Panc1 (cell line): ENCODE measurements around the gene PCBP2. TPM values are rescaled to one million over a fixed set of nuclear protein-coding genes. Genes with fewer than 3 reads are reported as not detected.
"Not testable (repeated sequence)": the region's sequence is repeated elsewhere in the genome, so short reads cannot be mapped to it uniquely, and the experiment has no call there.

Experiments used
- ATAC-seq: fragments of 200-7000 bp; cut with Tn5 transposase; 2 replicates; pipeline ENCODE4 v1.9.1; 2020; ENCODE audit warnings: mild to moderate bottlenecking, moderate library complexity
- BruUV-seq: library from RNA; stranded (reverse); fragments of 400-500 nt; replicated peaks from 2 replicates; lab custom pipeline; 2021; lab: Mats Ljungman, UMichigan
- CTCF ChIA-PET: fragments of 300-600 bp; sonication (Branson Sonifier 250); formaldehyde crosslinking; loops from one replicate; lab custom pipeline; 2022; ENCODE audit warnings: antibody characterized with exemption; lab: Charles Lee
- POLR2A ChIA-PET: fragments of 300-600 bp; sonication (Branson Sonifier 250); formaldehyde crosslinking; loops from one replicate; lab custom pipeline; 2022; ENCODE audit warnings: antibody characterized with exemption; lab: Charles Lee
- DNase-seq: peaks from one replicate; pipeline ENCODE4 v3.0.0-alpha.2; 2010; ENCODE audit warnings: low read depth, low spot score
- H3K27ac ChIP-seq: 2 replicates; pipeline ENCODE4 v1.5.1; 2011; ENCODE audit warnings: mild to moderate bottlenecking, low read length, inconsistent platforms
- H3K27me3 ChIP-seq: fragments of 200-500 bp; sonication (Bioruptor generic); 2 replicates; pipeline ENCODE4 v1.6.0; 2014; ENCODE audit warnings: low read length, inconsistent platforms; ENCODE audit not compliant: control insufficient read depth, insufficient read depth
- H3K36me3 ChIP-seq: fragments of 200-500 bp; sonication (Bioruptor generic); 2 replicates; pipeline ENCODE4 v1.5.1; 2014; ENCODE audit warnings: inconsistent platforms, mild to moderate bottlenecking, low read length, moderate library complexity; ENCODE audit not compliant: control insufficient read depth, insufficient read depth
- H3K4me1 ChIP-seq: 2 replicates; pipeline ENCODE4 v1.5.1; 2011; ENCODE audit warnings: inconsistent platforms, mild to moderate bottlenecking, low read length, moderate library complexity; ENCODE audit not compliant: control insufficient read depth, insufficient read depth
- H3K4me3 ChIP-seq, 2 experiments: 2 replicates each; pipeline ENCODE4 v1.5.1; 2011 to 2012; ENCODE audit warnings: low read depth in 2 of 2, low read length in 2 of 2, mild to moderate bottlenecking in 2 of 2, inconsistent platforms in 1 of 2, moderate library complexity in 1 of 2
- H3K9me3 ChIP-seq: fragments of 200-500 bp; sonication (Bioruptor generic); 2 replicates; pipeline ENCODE4 v1.5.1; 2014; ENCODE audit warnings: low read depth, mild to moderate bottlenecking, inconsistent platforms, low read length, moderate library complexity; ENCODE audit not compliant: control insufficient read depth, insufficient read depth
- CTCF ChIP-seq: fragments of 450-650 bp; IDR thresholded peaks from 2 replicates; pipeline ENCODE4 v1.5.1; 2017; ENCODE audit warnings: mild to moderate bottlenecking
- POLR2AphosphoS5 ChIP-seq: IDR thresholded peaks from 2 replicates; pipeline ENCODE4 v1.6.1; 2012; ENCODE audit warnings: mild to moderate bottlenecking, low read depth, low read length, moderate library complexity
- REST ChIP-seq, 2 experiments: IDR thresholded peaks; 2 replicates each; pipeline ENCODE4 v1.6.1; 2011 to 2012; ENCODE audit warnings: low read depth in 2 of 2, control low read depth in 1 of 2, low read length in 1 of 2, mild to moderate bottlenecking in 1 of 2, moderate library complexity in 1 of 2; ENCODE audit not compliant: insufficient read depth in 1 of 2
- SIN3A ChIP-seq: IDR thresholded peaks from 2 replicates; pipeline ENCODE4 v1.6.1; 2012; ENCODE audit warnings: low read depth, mild to moderate bottlenecking, low read length, moderate library complexity, borderline replicate concordance; ENCODE audit not compliant: insufficient read depth
- TCF7L2 ChIP-seq: IDR thresholded peaks from 2 replicates; pipeline ENCODE4 v1.6.1; 2011; ENCODE audit warnings: mild to moderate bottlenecking, low read depth, low read length, inconsistent platforms
- in situ Hi-C: cut with HindIII; loops from 2 replicates; pipeline ENCODE4 v1.10.0; 2016; ENCODE audit warnings: low sequenced_read_pairs, low pct_unique_long_range_greater_than_20kb
- intact Hi-C: fragments of 100-400 bp; cut with micrococcal nuclease; formaldehyde crosslinking; loops from one replicate; pipeline ENCODE4 v1.10.0; 2022; ENCODE audit not compliant: unreplicated experiment
- total RNA-seq: library from RNA; stranded (reverse); gene quantifications from one replicate; pipeline ENCODE4 v1.2.1, GENCODE V29; 2021; ENCODE audit not compliant: unreplicated experiment

Gene PCBP2
- total RNA-seq, 1 experiment from 2014 or later = 836 TPM

DNA sequence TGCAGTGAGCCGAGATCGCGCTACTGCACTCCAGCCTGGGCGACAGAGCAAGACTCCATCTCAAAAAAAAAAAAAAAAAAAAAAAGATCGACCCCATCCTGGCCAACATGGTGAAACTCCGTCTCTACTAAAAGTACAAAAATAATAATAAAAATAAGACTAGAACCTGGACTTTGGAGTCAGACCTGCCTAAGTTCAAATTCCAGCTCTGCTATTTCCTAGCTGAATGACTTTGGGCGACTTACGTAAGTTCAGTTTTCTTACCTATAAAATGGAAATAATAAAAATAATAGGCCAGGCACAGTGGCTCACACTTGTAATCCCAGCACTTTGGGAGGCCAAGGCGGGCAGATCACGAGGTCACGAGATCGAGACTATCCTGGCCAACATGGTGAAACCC is 29.7 kb upstream of the PCBP2 start:
- CTCF ChIA-PET = interaction anchor here (0.7 to 2.5 kb wide), 4 partner anchors 12 to 98 kb away, joined by 5 to 36 read pairs (median 18); no protein-coding TSS in a partner anchor
- in situ Hi-C loops = loop anchor here (5.0 kb wide), 1 partner anchor 65 kb away; no protein-coding TSS in a partner anchor
- H3K27me3 ChIP-seq, H3K4me3 ChIP-seq, H3K27ac ChIP-seq, H3K9me3 ChIP-seq, DNase-seq, H3K36me3 ChIP-seq, BruUV-seq, intact Hi-C loops, ATAC-seq: not testable (repeated sequence)
- POLR2A ChIA-PET = interaction anchor here (0.7 kb wide), 1 partner anchor 71 kb away, joined by 8 read pairs; no protein-coding TSS in a partner anchor
- peaks cover 10% of the 10 kb centered on the region for H3K4me1 ChIP-seq

- intact Hi-C loops (no loop called here), in situ Hi-C loops (loop anchor here (5.0 kb wide), 1 partner anchor 66 kb away; no protein-coding TSS in a partner anchor)
- H3K9me3 ChIP-seq = no peaks in the 10 kb centered on the region
- H3K4me1 ChIP-seq = peaks cover 16% of the 10 kb centered on the region
- H3K4me3 ChIP-seq = no peak within 1 kb of the TSS
- ChIA-PET CTCF (no interaction called here), POLR2A (no interaction called here)
- DNase-seq (no peak), ATAC-seq (no peak)
- no TSS peak for BruUV-seq
- TF ChIP-seq REST (IDR thresholded peaks at IDR 0.05; ENCODE audit: insufficient read depth in 1 of 2, low read depth in 2 of 2, low read length in 1 of 2) (no peak), POLR2AphosphoS5 (no peak), SIN3A (no peak), CTCF (no peak), TCF7L2 (no peak)
- H3K27me3 ChIP-seq = no peaks in the 10 kb centered on the region
- H3K36me3 ChIP-seq = no peaks in the 10 kb centered on the region
- H3K27ac ChIP-seq = no peak within 1 kb of the TSS
Observed at GRCh38 chr12:53423597-53423996, 28.3 kb upstream of the PCBP2 start, which contains the start of gene AMHR2. Gene AMHR2, plus strand, starts transcription at chr12:53423855. Its CDS starts 80 bp downstream, at chr12:53423935.
